Subcutaneous abdominal adipose tissue (tissue), 5 donors: ENCODE measurements around the gene FGB.

Experiments
- H3K27ac ChIP-seq: one replicate; pipeline ENCODE4 v1.7.0; 2013; ENCODE audit warnings: low read depth, mild to moderate bottlenecking, inconsistent platforms, low read length, moderate library complexity
- H3K27me3 ChIP-seq, 5 donors: one replicate each; pipeline ENCODE4 v1.7.0; 2013; ENCODE audit warnings: low read length in 5 of 5, inconsistent platforms in 1 of 5; ENCODE audit not compliant: control insufficient read depth in 5 of 5, insufficient read depth in 4 of 5
- H3K36me3 ChIP-seq, 5 donors: one replicate each; pipeline ENCODE4 v1.7.0; 2013; ENCODE audit warnings: low read length in 5 of 5; ENCODE audit not compliant: control insufficient read depth in 5 of 5, insufficient read depth in 5 of 5
- H3K4me1 ChIP-seq, 5 donors: one replicate each; pipeline ENCODE4 v1.7.0; 2013; ENCODE audit warnings: low read length in 5 of 5, mild to moderate bottlenecking in 3 of 5, moderate library complexity in 1 of 5; ENCODE audit not compliant: control insufficient read depth in 5 of 5, insufficient read depth in 5 of 5
- H3K4me3 ChIP-seq, 5 donors: one replicate each; pipeline ENCODE4 v1.7.0; 2013; ENCODE audit warnings: low read length in 5 of 5, low read depth in 1 of 5
- H3K9ac ChIP-seq, 5 donors: one replicate each; pipeline ENCODE4 v1.7.0; 2013; ENCODE audit warnings: low read length in 5 of 5, mild to moderate bottlenecking in 4 of 5, moderate library complexity in 3 of 5
- H3K9me3 ChIP-seq, 5 donors: one replicate each; pipeline ENCODE4 v1.7.0; 2013; ENCODE audit warnings: low read length in 5 of 5; ENCODE audit not compliant: control insufficient read depth in 5 of 5
- donor health status: healthy.
- donor health status: healthy.
- donor health status: healthy.
- donor health status: healthy.
- donor health status: healthy.

Gene FGB

GRCh38 chr4:154608361-154609252, 45.8 kb downstream of the FGB start:
- H3K4me3 ChIP-seq = no peak overlapping the region
- H3K27me3 ChIP-seq = peaks cover 0 to 2% (median 0%) of the 10 kb centered on the region in 5 donors
- no peak overlapping the region for H3K9ac ChIP-seq
- no peaks in the 10 kb centered on the region for H3K36me3 ChIP-seq
- no peaks in the 10 kb centered on the region for H3K9me3 ChIP-seq
- H3K4me1 ChIP-seq = no peaks in the 10 kb centered on the region
- H3K27ac ChIP-seq = no peak overlapping the region

GRCh38 chr4:154609532-154609931, 46.7 kb downstream of the FGB start:
- Histone ChIP-seq H3K27ac (no peak overlapping the region), H3K9ac (no peak overlapping the region), H3K27me3 (peaks cover 0 to 2% (median 0%) of the 10 kb centered on the region in 5 donors), H3K4me3 (no peak overlapping the region), H3K4me1 (no peaks in the 10 kb centered on the region), H3K9me3 (no peaks in the 10 kb centered on the region), H3K36me3 (no peaks in the 10 kb centered on the region)

GRCh38 chr4:154610582-154610981, 47.8 kb downstream of the FGB start:
- no peak overlapping the region for H3K4me3 ChIP-seq
- H3K27ac ChIP-seq = no peak overlapping the region
- no peaks in the 10 kb centered on the region for H3K4me1 ChIP-seq
- H3K36me3 ChIP-seq = no peaks in the 10 kb centered on the region
- no peak overlapping the region for H3K9ac ChIP-seq
- peaks cover 0 to 2% (median 0%) of the 10 kb centered on the region in 5 donors for H3K27me3 ChIP-seq
- no peaks in the 10 kb centered on the region for H3K9me3 ChIP-seq

GRCh38 chr4:154611833-154612232, 49.0 kb downstream of the FGB start:
- Histone ChIP-seq H3K36me3 (no peaks in the 10 kb centered on the region), H3K4me3 (no peak overlapping the region), H3K9me3 (no peaks in the 10 kb centered on the region), H3K4me1 (no peaks in the 10 kb centered on the region), H3K27me3 (peaks cover 0 to 2% (median 0%) of the 10 kb centered on the region in 5 donors), H3K9ac (no peak overlapping the region), H3K27ac (no peak overlapping the region)

- Histone ChIP-seq H3K9me3 (no peaks in the 10 kb centered on the region), H3K4me1 (no peaks in the 10 kb centered on the region), H3K4me3 (no peak within 1 kb of the TSS), H3K36me3 (no peaks in the 10 kb centered on the region), H3K27me3 (peaks cover 0 to 2% (median 0%) of the 10 kb centered on the region in 5 donors), H3K27ac (no peak within 1 kb of the TSS), H3K9ac (no peak within 1 kb of the TSS)
Measured at GRCh38 chr4:154612472-154613414, 49.9 kb downstream of the FGB start, which contains the start of gene FGG. TSS of gene FGG (minus strand) at chr4:154612656. CDS start at chr4:154612609, 47 bp downstream.

GRCh38 chr4:154614306-154614705, 51.5 kb downstream of the FGB start:
- Histone ChIP-seq H3K9me3 (no peaks in the 10 kb centered on the region), H3K27me3 (peaks cover 0 to under 1% (median 0%) of the 10 kb centered on the region in 5 donors), H3K4me3 (no peak overlapping the region), H3K4me1 (no peaks in the 10 kb centered on the region), H3K36me3 (no peaks in the 10 kb centered on the region), H3K9ac (no peak overlapping the region), H3K27ac (no peak overlapping the region)

- Histone ChIP-seq H3K4me3 (no peak overlapping the region), H3K27ac (no peak overlapping the region), H3K27me3 (no peaks in the 10 kb centered on the region), H3K4me1 (no peaks in the 10 kb centered on the region), H3K9ac (no peak overlapping the region), H3K9me3 (no peaks in the 10 kb centered on the region), H3K36me3 (no peaks in the 10 kb centered on the region)
Measured at GRCh38 chr4:154615211-154615610, 52.4 kb downstream of the FGB start.

- Histone ChIP-seq H3K4me1 (no peaks in the 10 kb centered on the region), H3K27ac (no peak overlapping the region), H3K9ac (no peak overlapping the region), H3K36me3 (no peaks in the 10 kb centered on the region), H3K4me3 (no peak overlapping the region), H3K9me3 (no peaks in the 10 kb centered on the region), H3K27me3 (no peaks in the 10 kb centered on the region)
Measured at GRCh38 chr4:154616287-154616686, 53.5 kb downstream of the FGB start.

GRCh38 chr4:154616731-154617130, 53.9 kb downstream of the FGB start:
- H3K9me3 ChIP-seq = no peaks in the 10 kb centered on the region
- H3K27ac ChIP-seq = no peak overlapping the region
- H3K27me3 ChIP-seq = no peaks in the 10 kb centered on the region
- no peak overlapping the region for H3K4me3 ChIP-seq
- H3K9ac ChIP-seq = no peak overlapping the region
- no peaks in the 10 kb centered on the region for H3K36me3 ChIP-seq
- no peaks in the 10 kb centered on the region for H3K4me1 ChIP-seq
